HEK293 (cell line): Measurements from ENCODE around the gene G3BP1.

Experiments
- CTCF ChIA-PET: fragments of 350-600 bp; formaldehyde crosslinking; extraction: SDS; loops from one replicate; lab custom pipeline; 2021; ENCODE audit warnings: antibody characterized with exemption; lab: Yijun Ruan, JAX
- POLR2A ChIA-PET: fragments of 300-600 bp; formaldehyde crosslinking; extraction: SDS; loops from one replicate; lab custom pipeline; 2020; ENCODE audit warnings: antibody characterized with exemption, inconsistent platforms; lab: Yijun Ruan, JAX
- H3K27ac ChIP-seq: fragments of 200-500 bp; sonication (Bioruptor generic); 2 replicates; pipeline ENCODE4 v1.5.1; 2014; ENCODE audit warnings: low read depth, low read length, control low read depth, inconsistent platforms; ENCODE audit errors: extremely low read depth
- H3K36me3 ChIP-seq, 2 experiments: fragments of 200-500 bp in 1 of 2; sonication (Bioruptor generic) in 1 of 2; 1 replicate in 1 of 2; 2 replicates in 1 of 2; pipeline ENCODE4 v1.5.1; 2014 to 2017; ENCODE audit warnings: inconsistent platforms in 2 of 2, low read length in 2 of 2; ENCODE audit not compliant: control insufficient read depth in 2 of 2, insufficient read depth in 1 of 2
- H3K4me1 ChIP-seq: fragments of 200-500 bp; sonication (Bioruptor generic); 2 replicates; pipeline ENCODE4 v1.5.1; 2014; ENCODE audit warnings: mild to moderate bottlenecking, low read length, inconsistent platforms; ENCODE audit not compliant: control insufficient read depth, insufficient read depth
- H3K4me3 ChIP-seq: 2 replicates; pipeline ENCODE4 v1.5.1; 2011; ENCODE audit warnings: low read depth, mild to moderate bottlenecking, control low read depth, low read length, moderate library complexity
- H3K9me3 ChIP-seq: fragments of 200-500 bp; sonication (Bioruptor generic); 2 replicates; pipeline ENCODE4 v1.5.1; 2014; ENCODE audit warnings: low read depth, low read length, inconsistent platforms; ENCODE audit not compliant: control insufficient read depth, insufficient read depth
- GLIS2 ChIP-seq: fragments of 450-650 bp; formaldehyde crosslinking; IDR thresholded peaks from 2 replicates; pipeline ENCODE4 v1.5.1; 2016; ENCODE audit warnings: missing biosample characterization, missing genetic modification characterization
- RBAK ChIP-seq: fragments of 450-650 bp; formaldehyde crosslinking; IDR thresholded peaks from 2 replicates; pipeline ENCODE4 v1.5.1; 2016; ENCODE audit warnings: missing biosample characterization, missing genetic modification characterization
- SETDB1 ChIP-seq: IDR thresholded peaks from one replicate; pipeline ENCODE4 v1.6.1; 2017; ENCODE audit warnings: mild to moderate bottlenecking, low read length, moderate library complexity, mixed read lengths; ENCODE audit not compliant: insufficient read length
- SP3 ChIP-seq: fragments of 450-650 bp; formaldehyde crosslinking; IDR thresholded peaks from 2 replicates; pipeline ENCODE4 v1.5.1; 2016; ENCODE audit warnings: missing biosample characterization, missing genetic modification characterization
- YY1 ChIP-seq: fragments of 450-650 bp; formaldehyde crosslinking; IDR thresholded peaks from 2 replicates; pipeline ENCODE4 v1.5.1; 2018; ENCODE audit warnings: missing biosample characterization, missing genetic modification characterization
- ZBTB7A ChIP-seq: fragments of 450-650 bp; formaldehyde crosslinking; IDR thresholded peaks from 2 replicates; pipeline ENCODE4 v1.5.1; 2016; ENCODE audit warnings: low read depth, missing biosample characterization, missing genetic modification characterization
- ZBTB8A ChIP-seq: fragments of 450-650 bp; formaldehyde crosslinking; IDR thresholded peaks from 2 replicates; pipeline ENCODE4 v1.5.1; 2016; ENCODE audit warnings: missing biosample characterization, missing genetic modification characterization
- ZEB2 ChIP-seq: fragments of 450-650 bp; formaldehyde crosslinking; IDR thresholded peaks from 2 replicates; pipeline ENCODE4 v1.5.1; 2016; ENCODE audit warnings: missing biosample characterization, missing genetic modification characterization
- ZNF146 ChIP-seq: fragments of 450-650 bp; formaldehyde crosslinking; IDR thresholded peaks from 2 replicates; pipeline ENCODE4 v1.5.1; 2016; ENCODE audit warnings: missing biosample characterization, missing genetic modification characterization
- ZNF239 ChIP-seq: fragments of 450-650 bp; formaldehyde crosslinking; IDR thresholded peaks from 2 replicates; pipeline ENCODE4 v1.5.1; 2016; ENCODE audit warnings: missing biosample characterization, missing genetic modification characterization
- ZNF354C ChIP-seq: fragments of 450-650 bp; formaldehyde crosslinking; IDR thresholded peaks from 2 replicates; pipeline ENCODE4 v1.5.1; 2016; ENCODE audit warnings: missing biosample characterization, missing genetic modification characterization, low read depth, borderline replicate concordance
- ZNF529 ChIP-seq: fragments of 450-650 bp; formaldehyde crosslinking; IDR thresholded peaks from 2 replicates; pipeline ENCODE4 v1.5.1; 2017; ENCODE audit warnings: missing genetic modification characterization, missing biosample characterization; ENCODE audit not compliant: insufficient replicate concordance
- ZNF560 ChIP-seq: fragments of 450-650 bp; formaldehyde crosslinking; IDR thresholded peaks from 2 replicates; pipeline ENCODE4 v1.5.1; 2017; ENCODE audit warnings: missing biosample characterization, missing genetic modification characterization, borderline replicate concordance
- ZNF843 ChIP-seq: fragments of 450-650 bp; formaldehyde crosslinking; IDR thresholded peaks from 2 replicates; pipeline ENCODE4 v1.5.1; 2016; ENCODE audit warnings: missing biosample characterization, missing genetic modification characterization
- TF ChIP-seq, protein P1 (sequence below): fragments of 450-650 bp; formaldehyde crosslinking; IDR thresholded peaks from 2 replicates; pipeline ENCODE4 v1.5.1; 2016; ENCODE audit warnings: missing biosample characterization, missing genetic modification characterization, borderline replicate concordance
- TF ChIP-seq, protein P2 (sequence below): fragments of 450-650 bp; formaldehyde crosslinking; IDR thresholded peaks from 2 replicates; pipeline ENCODE4 v1.5.1; 2016; ENCODE audit warnings: missing biosample characterization, missing genetic modification characterization, low read depth
- TF ChIP-seq, protein P3 (sequence below): fragments of 450-650 bp; formaldehyde crosslinking; IDR thresholded peaks from 2 replicates; pipeline ENCODE4 v1.5.1; 2016; ENCODE audit warnings: missing biosample characterization, missing genetic modification characterization
- TF ChIP-seq, protein P4 (sequence below): fragments of 450-650 bp; formaldehyde crosslinking; conservative IDR thresholded peaks from 2 replicates; pipeline ENCODE4 v1.5.1; 2016; ENCODE audit warnings: low read depth, missing biosample characterization, missing genetic modification characterization
- TF ChIP-seq, protein P5 (sequence below): fragments of 450-650 bp; formaldehyde crosslinking; IDR thresholded peaks from 2 replicates; pipeline ENCODE4 v1.5.1; 2016; ENCODE audit warnings: missing biosample characterization, missing genetic modification characterization

The G3BP1 gene

DNA sequence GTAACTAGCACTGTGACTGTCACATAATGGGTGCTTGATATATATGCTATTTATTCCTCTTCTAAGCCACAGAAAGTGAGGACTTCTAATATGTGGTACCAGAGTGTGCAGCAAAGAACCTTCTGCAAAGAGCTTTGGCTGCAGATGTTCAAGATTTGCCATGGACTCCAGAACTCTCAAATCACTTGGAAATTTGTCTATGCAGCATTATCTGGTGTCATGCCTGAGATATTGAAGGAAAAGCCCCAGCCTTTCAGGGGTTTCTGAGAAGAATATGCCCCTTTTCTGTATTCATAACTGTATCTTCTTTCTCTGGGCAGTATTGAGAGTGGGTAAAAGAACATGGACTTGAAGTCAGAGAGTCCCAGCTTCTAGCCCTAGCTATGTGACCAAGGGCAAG is 4.8 kb upstream of the G3BP1 start:
- Histone ChIP-seq H3K4me3 (no peak overlapping the region), H3K36me3 (no peaks in the 10 kb centered on the region), H3K27ac (no peak overlapping the region), H3K9me3 (no peaks in the 10 kb centered on the region), H3K4me1 (0 out of 2 replicates have a peak, but pooled peaks cover 3% of the 10 kb centered on the region)
- CTCF ChIA-PET = interaction anchor here (0.8 kb wide), 1 partner anchor 25 kb away, joined by 3 read pairs; no protein-coding TSS in a partner anchor
- TF ChIP-seq ZNF354C (tag by site-specific recombination) = no peak
- TF ChIP-seq, protein P1, sequence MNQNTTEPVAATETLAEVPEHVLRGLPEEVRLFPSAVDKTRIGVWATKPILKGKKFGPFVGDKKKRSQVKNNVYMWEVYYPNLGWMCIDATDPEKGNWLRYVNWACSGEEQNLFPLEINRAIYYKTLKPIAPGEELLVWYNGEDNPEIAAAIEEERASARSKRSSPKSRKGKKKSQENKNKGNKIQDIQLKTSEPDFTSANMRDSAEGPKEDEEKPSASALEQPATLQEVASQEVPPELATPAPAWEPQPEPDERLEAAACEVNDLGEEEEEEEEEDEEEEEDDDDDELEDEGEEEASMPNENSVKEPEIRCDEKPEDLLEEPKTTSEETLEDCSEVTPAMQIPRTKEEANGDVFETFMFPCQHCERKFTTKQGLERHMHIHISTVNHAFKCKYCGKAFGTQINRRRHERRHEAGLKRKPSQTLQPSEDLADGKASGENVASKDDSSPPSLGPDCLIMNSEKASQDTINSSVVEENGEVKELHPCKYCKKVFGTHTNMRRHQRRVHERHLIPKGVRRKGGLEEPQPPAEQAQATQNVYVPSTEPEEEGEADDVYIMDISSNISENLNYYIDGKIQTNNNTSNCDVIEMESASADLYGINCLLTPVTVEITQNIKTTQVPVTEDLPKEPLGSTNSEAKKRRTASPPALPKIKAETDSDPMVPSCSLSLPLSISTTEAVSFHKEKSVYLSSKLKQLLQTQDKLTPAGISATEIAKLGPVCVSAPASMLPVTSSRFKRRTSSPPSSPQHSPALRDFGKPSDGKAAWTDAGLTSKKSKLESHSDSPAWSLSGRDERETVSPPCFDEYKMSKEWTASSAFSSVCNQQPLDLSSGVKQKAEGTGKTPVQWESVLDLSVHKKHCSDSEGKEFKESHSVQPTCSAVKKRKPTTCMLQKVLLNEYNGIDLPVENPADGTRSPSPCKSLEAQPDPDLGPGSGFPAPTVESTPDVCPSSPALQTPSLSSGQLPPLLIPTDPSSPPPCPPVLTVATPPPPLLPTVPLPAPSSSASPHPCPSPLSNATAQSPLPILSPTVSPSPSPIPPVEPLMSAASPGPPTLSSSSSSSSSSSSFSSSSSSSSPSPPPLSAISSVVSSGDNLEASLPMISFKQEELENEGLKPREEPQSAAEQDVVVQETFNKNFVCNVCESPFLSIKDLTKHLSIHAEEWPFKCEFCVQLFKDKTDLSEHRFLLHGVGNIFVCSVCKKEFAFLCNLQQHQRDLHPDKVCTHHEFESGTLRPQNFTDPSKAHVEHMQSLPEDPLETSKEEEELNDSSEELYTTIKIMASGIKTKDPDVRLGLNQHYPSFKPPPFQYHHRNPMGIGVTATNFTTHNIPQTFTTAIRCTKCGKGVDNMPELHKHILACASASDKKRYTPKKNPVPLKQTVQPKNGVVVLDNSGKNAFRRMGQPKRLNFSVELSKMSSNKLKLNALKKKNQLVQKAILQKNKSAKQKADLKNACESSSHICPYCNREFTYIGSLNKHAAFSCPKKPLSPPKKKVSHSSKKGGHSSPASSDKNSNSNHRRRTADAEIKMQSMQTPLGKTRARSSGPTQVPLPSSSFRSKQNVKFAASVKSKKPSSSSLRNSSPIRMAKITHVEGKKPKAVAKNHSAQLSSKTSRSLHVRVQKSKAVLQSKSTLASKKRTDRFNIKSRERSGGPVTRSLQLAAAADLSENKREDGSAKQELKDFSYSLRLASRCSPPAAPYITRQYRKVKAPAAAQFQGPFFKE (tag by site-specific recombination) = no peak
- TF ChIP-seq SETDB1 = no peak
- TF ChIP-seq, protein P2, sequence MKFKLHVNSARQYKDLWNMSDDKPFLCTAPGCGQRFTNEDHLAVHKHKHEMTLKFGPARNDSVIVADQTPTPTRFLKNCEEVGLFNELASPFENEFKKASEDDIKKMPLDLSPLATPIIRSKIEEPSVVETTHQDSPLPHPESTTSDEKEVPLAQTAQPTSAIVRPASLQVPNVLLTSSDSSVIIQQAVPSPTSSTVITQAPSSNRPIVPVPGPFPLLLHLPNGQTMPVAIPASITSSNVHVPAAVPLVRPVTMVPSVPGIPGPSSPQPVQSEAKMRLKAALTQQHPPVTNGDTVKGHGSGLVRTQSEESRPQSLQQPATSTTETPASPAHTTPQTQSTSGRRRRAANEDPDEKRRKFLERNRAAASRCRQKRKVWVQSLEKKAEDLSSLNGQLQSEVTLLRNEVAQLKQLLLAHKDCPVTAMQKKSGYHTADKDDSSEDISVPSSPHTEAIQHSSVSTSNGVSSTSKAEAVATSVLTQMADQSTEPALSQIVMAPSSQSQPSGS (tag by site-specific recombination) = no peak
- TF ChIP-seq ZNF560 (tag by site-specific recombination) = no peak
- TF ChIP-seq ZNF146 = no peak
- TF ChIP-seq, protein P3, sequence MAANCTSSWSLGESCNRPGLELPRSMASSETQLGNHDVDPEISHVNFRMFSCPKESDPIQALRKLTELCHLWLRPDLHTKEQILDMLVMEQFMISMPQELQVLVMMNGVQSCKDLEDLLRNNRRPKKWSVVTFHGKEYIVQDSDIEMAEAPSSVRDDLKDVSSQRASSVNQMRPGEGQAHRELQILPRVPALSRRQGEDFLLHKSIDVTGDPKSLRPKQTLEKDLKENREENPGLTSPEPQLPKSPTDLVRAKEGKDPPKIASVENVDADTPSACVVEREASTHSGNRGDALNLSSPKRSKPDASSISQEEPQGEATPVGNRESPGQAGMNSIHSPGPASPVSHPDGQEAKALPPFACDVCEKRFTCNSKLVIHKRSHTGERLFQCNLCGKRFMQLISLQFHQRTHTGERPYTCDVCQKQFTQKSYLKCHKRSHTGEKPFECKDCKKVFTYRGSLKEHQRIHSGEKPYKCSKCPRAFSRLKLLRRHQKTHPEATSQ (tag by site-specific recombination) = no peak
- no peak for TF ChIP-seq ZNF529 (tag by site-specific recombination)
- no peak for TF ChIP-seq RBAK (tag by site-specific recombination)
- POLR2A ChIA-PET = no interaction called here

DNA sequence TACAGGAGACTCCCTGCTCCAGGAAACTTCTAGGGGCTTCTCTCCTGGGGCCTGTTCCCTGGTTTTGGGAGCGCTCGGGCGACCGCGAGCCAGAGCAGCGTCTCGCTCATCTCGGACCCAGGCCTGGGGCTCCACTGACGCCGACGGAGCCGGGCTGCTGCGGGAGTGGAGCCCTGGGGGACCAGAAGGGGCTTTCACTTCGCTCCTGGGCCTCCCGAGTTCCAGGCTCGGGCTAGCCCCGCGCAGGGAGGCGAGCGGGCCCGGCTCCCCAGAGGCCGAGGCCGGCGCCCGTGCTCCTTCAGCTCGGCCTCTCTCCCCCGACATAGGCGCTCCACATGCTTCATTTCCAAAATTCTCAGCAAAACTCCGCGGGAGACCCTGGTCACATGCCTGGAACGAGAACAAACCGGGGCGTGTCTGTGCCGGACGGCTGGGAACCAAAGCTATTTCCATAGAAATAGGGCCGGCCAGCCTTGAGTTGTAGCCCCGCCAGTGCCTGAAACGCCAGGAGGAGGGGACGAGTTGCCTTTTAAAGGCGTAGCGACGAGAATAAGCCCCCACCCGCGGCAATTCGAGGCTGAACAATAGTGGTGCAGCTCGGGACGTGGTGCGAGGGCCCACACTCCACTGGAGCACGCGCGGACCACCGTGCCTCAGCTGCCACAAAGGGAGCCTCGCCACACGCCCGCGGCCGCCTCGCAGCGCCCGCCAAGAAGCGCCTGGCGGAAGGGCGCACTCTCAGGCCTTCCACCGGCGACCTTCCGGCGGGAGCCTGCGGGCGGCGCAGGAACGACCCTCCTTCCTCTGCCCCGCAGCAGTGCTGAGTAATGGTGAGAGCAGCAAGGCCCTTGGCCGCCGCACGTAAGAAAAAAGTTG is 1.1 kb upstream of the G3BP1 start:
- Histone ChIP-seq H3K9me3 (no peaks in the 10 kb centered on the region), H3K4me3 (peak overlapping the region; percentile 44), H3K4me1 (peaks cover 12% of the 10 kb centered on the region), H3K27ac (peak overlapping the region; percentile 99), H3K36me3 (peaks cover 0 to 9% of the 10 kb centered on the region in 2 experiments; a peak in 1 of 3 replicates)
- ChIA-PET CTCF (interaction anchor here (0.6 to 2.3 kb wide), 7 partner anchors 11 to 112 kb away, joined by 3 to 8 read pairs (median 5); no protein-coding TSS in a partner anchor), POLR2A (interaction anchor here (0.8 to 4.7 kb wide), 21 partner anchors 11 to 518 kb away, joined by 3 to 58 read pairs (median 6); partner anchors contain the start of genes ATOX1, GM2A, SLC36A1 and SPARC)
- TF ChIP-seq ZEB2 (tag by site-specific recombination) (peak; percentile 61; the same call in 1 of the 2 replicates), GLIS2 (peak; percentile 34), ZBTB8A (tag by site-specific recombination) (peak; percentile 99), ZNF239 (tag by site-specific recombination) (no peak), ZNF560 (tag by site-specific recombination) (no peak), ZBTB7A (tag by site-specific recombination) (no peak), SP3 (no peak; the same call in 1 of the 2 replicates), YY1 (tag by site-specific recombination) (peak; percentile 46; the same call in 1 of the 2 replicates), ZNF843 (tag by site-specific recombination) (peak; percentile 20; the same call in 1 of the 2 replicates)
- TF ChIP-seq, protein P4, sequence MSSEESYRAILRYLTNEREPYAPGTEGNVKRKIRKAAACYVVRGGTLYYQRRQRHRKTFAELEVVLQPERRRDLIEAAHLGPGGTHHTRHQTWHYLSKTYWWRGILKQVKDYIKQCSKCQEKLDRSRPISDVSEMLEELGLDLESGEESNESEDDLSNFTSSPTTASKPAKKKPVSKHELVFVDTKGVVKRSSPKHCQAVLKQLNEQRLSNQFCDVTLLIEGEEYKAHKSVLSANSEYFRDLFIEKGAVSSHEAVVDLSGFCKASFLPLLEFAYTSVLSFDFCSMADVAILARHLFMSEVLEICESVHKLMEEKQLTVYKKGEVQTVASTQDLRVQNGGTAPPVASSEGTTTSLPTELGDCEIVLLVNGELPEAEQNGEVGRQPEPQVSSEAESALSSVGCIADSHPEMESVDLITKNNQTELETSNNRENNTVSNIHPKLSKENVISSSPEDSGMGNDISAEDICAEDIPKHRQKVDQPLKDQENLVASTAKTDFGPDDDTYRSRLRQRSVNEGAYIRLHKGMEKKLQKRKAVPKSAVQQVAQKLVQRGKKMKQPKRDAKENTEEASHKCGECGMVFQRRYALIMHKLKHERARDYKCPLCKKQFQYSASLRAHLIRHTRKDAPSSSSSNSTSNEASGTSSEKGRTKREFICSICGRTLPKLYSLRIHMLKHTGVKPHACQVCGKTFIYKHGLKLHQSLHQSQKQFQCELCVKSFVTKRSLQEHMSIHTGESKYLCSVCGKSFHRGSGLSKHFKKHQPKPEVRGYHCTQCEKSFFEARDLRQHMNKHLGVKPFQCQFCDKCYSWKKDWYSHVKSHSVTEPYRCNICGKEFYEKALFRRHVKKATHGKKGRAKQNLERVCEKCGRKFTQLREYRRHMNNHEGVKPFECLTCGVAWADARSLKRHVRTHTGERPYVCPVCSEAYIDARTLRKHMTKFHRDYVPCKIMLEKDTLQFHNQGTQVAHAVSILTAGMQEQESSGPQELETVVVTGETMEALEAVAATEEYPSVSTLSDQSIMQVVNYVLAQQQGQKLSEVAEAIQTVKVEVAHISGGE (tag by site-specific recombination) = peak; percentile 80
- TF ChIP-seq, protein P5, sequence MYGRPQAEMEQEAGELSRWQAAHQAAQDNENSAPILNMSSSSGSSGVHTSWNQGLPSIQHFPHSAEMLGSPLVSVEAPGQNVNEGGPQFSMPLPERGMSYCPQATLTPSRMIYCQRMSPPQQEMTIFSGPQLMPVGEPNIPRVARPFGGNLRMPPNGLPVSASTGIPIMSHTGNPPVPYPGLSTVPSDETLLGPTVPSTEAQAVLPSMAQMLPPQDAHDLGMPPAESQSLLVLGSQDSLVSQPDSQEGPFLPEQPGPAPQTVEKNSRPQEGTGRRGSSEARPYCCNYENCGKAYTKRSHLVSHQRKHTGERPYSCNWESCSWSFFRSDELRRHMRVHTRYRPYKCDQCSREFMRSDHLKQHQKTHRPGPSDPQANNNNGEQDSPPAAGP (tag by site-specific recombination) = no peak
